Endodermal cell (in vitro differentiated cells): ENCODE results near the gene ACTR10. TPM values are rescaled to one million over a fixed set of nuclear protein-coding genes. Genes with fewer than 3 reads are reported as not detected.

Source experiments
- DNase-seq: peaks from one replicate; pipeline ENCODE4 v3.0.0-alpha.2; 2017
- H3K27ac ChIP-seq: 2 replicates; pipeline ENCODE4 v1.5.1; 2013; ENCODE audit warnings: mild to moderate bottlenecking, low read depth, low read length, moderate library complexity
- H3K27me3 ChIP-seq: 2 replicates; pipeline ENCODE4 v1.6.1; 2013; ENCODE audit warnings: mild to moderate bottlenecking, low read length, moderate library complexity; ENCODE audit not compliant: insufficient read depth, control insufficient read depth, poor library complexity, severe bottlenecking
- H3K36me3 ChIP-seq: 2 replicates; pipeline ENCODE4 v1.7.0; 2013; ENCODE audit warnings: mild to moderate bottlenecking, low read length, moderate library complexity; ENCODE audit not compliant: control insufficient read depth, insufficient read depth
- H3K4me1 ChIP-seq: one replicate; pipeline ENCODE4 v1.7.0; 2013; ENCODE audit warnings: low read length; ENCODE audit not compliant: control insufficient read depth, insufficient read depth
- H3K4me3 ChIP-seq: 2 replicates; pipeline ENCODE4 v1.5.1; 2013; ENCODE audit warnings: mild to moderate bottlenecking, low read length, moderate library complexity
- H3K9ac ChIP-seq: 2 replicates; pipeline ENCODE4 v1.6.1; 2013; ENCODE audit warnings: mild to moderate bottlenecking, low read length, moderate library complexity; ENCODE audit not compliant: poor library complexity, severe bottlenecking; ENCODE audit errors: extremely low read depth
- H3K9me3 ChIP-seq: 2 replicates; pipeline ENCODE4 v1.6.1; 2013; ENCODE audit warnings: mild to moderate bottlenecking, low read length, moderate library complexity; ENCODE audit not compliant: control insufficient read depth
- H3K27ac Mint-ChIP-seq: 2 replicates; pipeline ENCODE4 v1.8.0; 2020; ENCODE audit warnings: mixed read lengths
- H3K27me3 Mint-ChIP-seq: 2 replicates; pipeline ENCODE4 v1.8.0; 2021; ENCODE audit warnings: mild to moderate bottlenecking, mixed read lengths; ENCODE audit not compliant: insufficient read depth
- H3K36me3 Mint-ChIP-seq: 2 replicates; pipeline ENCODE4 v1.8.0; 2020; ENCODE audit warnings: low read depth, mixed read lengths
- H3K4me1 Mint-ChIP-seq: 2 replicates; pipeline ENCODE4 v1.8.0; 2020; ENCODE audit warnings: mixed read lengths
- H3K4me3 Mint-ChIP-seq: 2 replicates; pipeline ENCODE4 v1.8.0; 2020; ENCODE audit warnings: mild to moderate bottlenecking, moderate library complexity, mixed read lengths
- H3K9me3 Mint-ChIP-seq: 2 replicates; pipeline ENCODE4 v1.8.0; 2020; ENCODE audit warnings: mild to moderate bottlenecking, mixed read lengths
- CTCF ChIP-seq: fragments of 200-600 bp; sonication (generic); conservative IDR thresholded peaks from 2 replicates; pipeline ENCODE4 v1.5.0; 2021; ENCODE audit warnings: antibody characterized with exemption, mild to moderate bottlenecking
- WGBS, 2 experiments: methylation state at CpG; one replicate each; pipeline versions ENCODE4 v1.1.5 to v1.1.7; 2013; ENCODE audit warnings: missing lambda C conversion rate in 2 of 2, mixed read lengths in 1 of 2; ENCODE audit not compliant: insufficient coverage in 1 of 2, insufficient read length in 1 of 2; 5-methylcytosine and 5-hydroxymethylcytosine counted together
- total RNA-seq, 2 donors: library from RNA; stranded (reverse); fragmentation: NEBNext Ultra II Directional in 1 of 2; extraction: Animal tissue kit (Norgen Biotek cat#: 25700) in 1 of 2; gene quantifications; 2 replicates in 1 of 2; 3 replicates in 1 of 2; pipeline ENCODE4 v1.2.1, GENCODE V29; 2021

The ACTR10 gene
- total RNA-seq, 2 donors from 2014 or later: 53.2 to 53.8 TPM

- H3K4me3 Mint-ChIP-seq: no peak overlapping the region
Measured at GRCh38 chr14:58198086-58198485, 1.9 kb upstream of the ACTR10 start.

GRCh38 chr14:58200480-58200841 is 512 bp downstream of the ACTR10 start:
- H3K9me3 ChIP-seq: no peaks in the 10 kb centered on the region
- peak overlapping the region; percentile 98 for H3K27ac ChIP-seq
- no peak for DNase-seq
- no peak for TF ChIP-seq CTCF
- peaks cover 6% of the 10 kb centered on the region for H3K27me3 Mint-ChIP-seq
- H3K27me3 ChIP-seq: peaks cover 6% of the 10 kb centered on the region
- H3K27ac Mint-ChIP-seq: peak overlapping the region; percentile 92
- peak overlapping the region; percentile 93 for H3K4me3 Mint-ChIP-seq
- H3K4me1 Mint-ChIP-seq: peaks cover 4% of the 10 kb centered on the region
- peak overlapping the region; percentile 72 for H3K9ac ChIP-seq
- peaks cover 14% of the 10 kb centered on the region for H3K36me3 ChIP-seq
- H3K9me3 Mint-ChIP-seq: no peaks in the 10 kb centered on the region
- WGBS, 2 experiments: 2 to 4% methylated on average over 5 to 11 of the region's 11 CpGs
- H3K36me3 Mint-ChIP-seq: peaks cover 8% of the 10 kb centered on the region
- H3K4me3 ChIP-seq: peak overlapping the region; percentile 91
- no peaks in the 10 kb centered on the region for H3K4me1 ChIP-seq

More at GRCh38 chr14:58198086-58198485, 1.9 kb upstream of the ACTR10 start:
- Histone ChIP-seq H3K9ac (no peak overlapping the region), H3K9me3 (no peaks in the 10 kb centered on the region), H3K36me3 (peaks cover 3% of the 10 kb centered on the region), H3K4me1 (no peaks in the 10 kb centered on the region), H3K27me3 (peaks cover 6% of the 10 kb centered on the region), H3K4me3 (no peak overlapping the region), H3K27ac (no peak overlapping the region)
- peaks cover 4% of the 10 kb centered on the region for H3K4me1 Mint-ChIP-seq
- WGBS, 2 experiments: 92 to 93% methylated on average over 3 to 5 of the region's 5 CpGs
- H3K27ac Mint-ChIP-seq: no peak overlapping the region
- TF ChIP-seq CTCF: no peak
- peaks cover 6% of the 10 kb centered on the region for H3K27me3 Mint-ChIP-seq
- no peaks in the 10 kb centered on the region for H3K36me3 Mint-ChIP-seq
- no peaks in the 10 kb centered on the region for H3K9me3 Mint-ChIP-seq
- DNase-seq: no peak

- no peaks in the 10 kb centered on the region for H3K9me3 Mint-ChIP-seq
- H3K9ac ChIP-seq: peak overlapping the region; percentile 72
- H3K27me3 ChIP-seq: peaks cover 6% of the 10 kb centered on the region
- H3K36me3 ChIP-seq: peaks cover 14% of the 10 kb centered on the region
- H3K27me3 Mint-ChIP-seq: peaks cover 4% of the 10 kb centered on the region
- H3K36me3 Mint-ChIP-seq: peaks cover 8% of the 10 kb centered on the region
- H3K4me3 ChIP-seq: peak overlapping the region; percentile 91
- TF ChIP-seq CTCF: no peak
- H3K4me3 Mint-ChIP-seq: peak overlapping the region; percentile 93
- 29 to 60% methylated on average over 2 of the region's 2 CpGs for WGBS, 2 experiments
- DNase-seq: no peak
- H3K4me1 Mint-ChIP-seq: peaks cover 4% of the 10 kb centered on the region
- H3K27ac ChIP-seq: no peak overlapping the region
- no peaks in the 10 kb centered on the region for H3K9me3 ChIP-seq
- no peaks in the 10 kb centered on the region for H3K4me1 ChIP-seq
- peak overlapping the region; percentile 92 for H3K27ac Mint-ChIP-seq
Measured at GRCh38 chr14:58200846-58201245, 897 bp downstream of the ACTR10 start.
